ENCODE results near the gene KRT81.
A peak's percentile ranks its signal among the peaks of the same experiment; 100 is the strongest.
"Not testable (repeated sequence)": the region's sequence is repeated elsewhere in the genome, so short reads cannot be mapped to it uniquely, and the experiment has no call there.

Gene KRT81

GRCh38 chr12:52296572-52297215 is 5.4 kb upstream of the KRT81 start:
- DNase-seq (ENCODE audit: low read depth in 2 of 2): no peak

GRCh38 chr12:52295663-52296062 is 4.3 kb upstream of the KRT81 start:
- no peak for DNase-seq (ENCODE audit: low read depth in 2 of 2)

DNA sequence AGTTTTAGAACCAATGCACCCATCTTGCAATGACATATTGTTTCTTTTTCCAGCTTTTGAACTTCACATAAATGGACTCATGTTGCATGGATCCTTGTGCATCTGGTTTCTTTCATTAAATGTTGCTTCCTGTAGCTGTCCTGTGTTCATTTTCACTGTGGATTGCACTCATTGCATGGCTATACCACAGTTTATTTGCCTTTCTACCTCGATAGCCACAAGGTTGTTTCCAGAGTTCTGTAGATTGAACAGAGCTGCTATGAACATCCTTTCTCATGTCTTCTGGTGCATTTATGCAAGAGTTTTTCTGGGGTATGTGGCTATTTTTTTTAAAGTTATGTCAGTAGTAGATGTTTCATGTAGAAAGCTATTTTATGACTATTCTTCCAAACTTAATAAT is 3.5 kb upstream of the KRT81 start:
- no peak for DNase-seq (ENCODE audit: low read depth in 2 of 2)

DNA sequence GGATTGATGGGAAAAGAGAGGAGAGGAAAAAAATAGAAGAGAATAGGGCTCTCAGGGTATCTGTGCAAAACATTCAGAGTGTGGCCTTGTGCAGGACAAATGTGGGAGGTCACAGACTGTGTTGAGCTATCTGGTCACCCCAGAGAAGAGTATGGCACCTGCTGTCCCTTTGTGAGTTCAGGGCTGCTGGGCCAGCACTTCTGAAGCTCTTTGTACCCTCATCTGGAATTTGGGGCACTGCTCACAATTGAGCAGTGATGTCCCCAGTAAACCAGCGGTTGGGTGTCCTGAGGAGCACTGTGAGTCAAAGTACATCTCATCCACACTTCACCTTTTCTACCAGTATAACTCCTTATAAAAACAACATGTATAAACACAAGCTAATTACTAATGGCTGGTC is 2.6 kb upstream of the KRT81 start:
- no peak for DNase-seq (ENCODE audit: low read depth in 2 of 2)

- not testable (repeated sequence) for DNase-seq (ENCODE audit: low read depth in 2 of 2)
Observed at GRCh38 chr12:52290483-52291134, 725 bp downstream of the KRT81 start.

- not testable (repeated sequence) for DNase-seq (ENCODE audit: low read depth in 2 of 2)
Observed at GRCh38 chr12:52287816-52288805, 3.2 kb downstream of the KRT81 start.

- DNase-seq (ENCODE audit: low read depth in 2 of 2): not testable (repeated sequence)
Observed at GRCh38 chr12:52286857-52287785, 4.2 kb downstream of the KRT81 start.

GRCh38 chr12:52285851-52286530 is 5.3 kb downstream of the KRT81 start:
- DNase-seq (ENCODE audit: low read depth in 2 of 2): no peak

DNA sequence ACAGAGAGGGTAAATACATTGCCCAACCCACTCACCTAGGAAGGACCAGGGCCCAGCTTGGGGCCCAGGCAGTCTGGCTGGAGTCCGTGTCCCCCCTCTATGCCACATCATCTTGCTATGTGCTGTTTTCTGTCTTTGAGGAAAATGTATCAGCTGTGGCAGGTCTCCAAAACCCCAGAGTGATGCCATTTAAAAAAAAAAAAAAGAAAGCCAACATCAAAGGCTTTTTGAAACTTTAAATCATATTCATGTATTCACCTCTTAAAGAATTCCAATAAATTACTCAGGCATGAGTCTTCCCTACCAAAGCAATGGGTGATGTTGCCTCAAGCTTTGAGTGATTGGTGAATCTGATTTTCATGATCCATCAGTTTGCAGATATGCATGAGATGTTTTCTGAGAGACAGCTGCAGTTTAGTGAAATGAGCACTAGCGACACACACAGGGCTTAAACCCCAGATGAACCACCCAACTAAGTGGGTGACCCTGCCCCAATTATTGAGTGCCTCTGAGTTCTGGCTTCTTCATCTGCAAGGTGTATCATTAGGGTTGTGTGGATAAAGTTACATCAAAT is 6.1 kb downstream of the KRT81 start:
- no peak for DNase-seq (ENCODE audit: low read depth in 2 of 2)

DNA sequence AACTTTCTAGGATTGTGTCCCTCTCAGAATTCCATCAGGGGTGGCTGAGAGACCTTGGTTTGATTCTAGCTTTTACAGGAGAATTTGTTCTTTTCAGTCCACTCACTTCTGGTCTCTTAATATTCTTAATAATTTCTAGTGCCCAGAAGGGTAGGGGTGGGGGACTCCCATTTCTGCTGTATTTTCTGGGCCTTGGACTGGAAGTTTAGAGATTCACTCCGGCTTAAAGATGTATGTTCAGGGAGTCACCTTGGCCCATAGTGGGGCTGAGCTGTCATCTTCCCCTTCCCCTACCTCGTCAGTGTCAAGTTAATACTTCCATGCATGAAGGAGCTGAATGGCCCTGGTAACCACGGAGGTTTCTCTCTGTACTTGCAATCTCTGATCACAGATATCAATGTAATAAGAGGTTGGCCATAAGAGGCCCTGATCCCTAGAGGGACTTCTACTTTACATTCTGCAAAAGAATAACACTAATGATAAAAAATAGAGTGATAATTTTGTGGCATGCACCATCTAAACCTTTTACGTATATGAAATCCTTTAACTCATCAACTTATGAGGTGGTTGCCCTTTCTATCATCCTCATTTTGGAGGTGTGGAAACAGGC is 6.7 kb downstream of the KRT81 start:
- DNase-seq (ENCODE audit: low read depth in 2 of 2): no peak

- no peak for DNase-seq (ENCODE audit: low read depth in 2 of 2)
Observed at GRCh38 chr12:52280796-52281560, 10.4 kb downstream of the KRT81 start.

DNA sequence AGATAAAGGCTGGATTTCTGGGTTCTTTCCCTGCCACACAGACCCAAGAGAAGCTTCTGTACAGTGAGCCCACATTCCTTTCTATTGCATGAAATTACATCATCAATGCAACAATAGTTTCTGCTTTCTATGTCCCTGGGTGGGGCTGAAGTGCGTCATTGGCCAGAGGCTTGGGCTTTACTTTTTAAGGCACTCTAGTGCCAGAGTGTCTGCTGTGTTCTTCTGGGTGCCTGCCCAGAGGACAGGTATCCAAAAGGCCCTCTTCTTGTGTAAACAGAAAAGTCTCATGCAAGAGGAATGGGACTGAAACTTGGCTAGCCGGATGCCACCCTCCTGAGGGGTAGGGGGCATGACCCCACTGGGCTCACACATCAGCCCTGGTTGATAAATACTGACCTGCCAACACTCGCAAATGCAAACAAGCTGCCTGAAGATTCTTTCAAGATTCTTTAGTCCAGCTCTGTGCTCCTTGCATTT is 11.0 kb downstream of the KRT81 start:
- no peak for DNase-seq (ENCODE audit: low read depth in 2 of 2)

DNA sequence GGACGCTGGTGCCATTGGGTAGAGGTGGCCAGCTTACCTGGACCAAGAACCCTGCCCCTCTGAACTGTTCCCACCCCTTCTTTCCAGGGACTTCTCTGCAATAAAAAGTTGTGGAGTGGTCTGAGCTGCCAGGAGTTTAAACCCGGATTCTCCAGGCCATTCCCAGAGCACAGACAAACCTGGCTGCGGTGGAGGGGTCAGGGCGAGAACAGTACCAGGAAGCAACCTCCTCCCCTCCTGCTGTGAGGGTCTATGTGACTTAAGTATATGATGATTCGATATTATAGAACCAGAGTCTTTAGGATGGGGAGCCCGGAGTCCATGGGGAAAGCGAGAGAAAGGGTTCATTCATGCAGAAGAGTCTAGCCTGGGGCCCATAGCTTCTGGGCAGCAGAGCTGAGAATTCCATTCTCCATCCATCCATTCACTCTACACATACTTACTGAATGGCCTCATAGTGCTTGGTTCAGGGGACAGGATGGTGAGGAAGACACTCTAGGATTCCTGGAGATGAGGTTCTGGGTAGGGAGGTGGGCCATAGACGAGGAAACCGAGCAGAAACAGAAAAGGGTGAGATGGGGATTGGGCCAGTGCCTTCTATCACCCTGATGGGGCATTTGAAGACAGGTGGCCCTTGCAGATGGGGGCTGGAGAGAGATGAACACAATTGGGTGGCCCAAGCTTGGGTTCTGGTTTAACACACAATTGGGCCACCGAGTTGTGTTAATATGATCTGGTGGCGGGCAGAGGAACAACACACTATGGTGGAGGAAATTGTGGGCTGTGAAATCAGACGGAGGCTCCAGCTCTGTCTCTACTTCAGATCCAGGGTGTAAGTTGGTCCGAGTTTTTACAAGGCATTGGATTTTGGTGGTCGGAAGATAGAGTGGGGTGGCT is 11.7 kb downstream of the KRT81 start:
- no peak for DNase-seq (ENCODE audit: low read depth in 2 of 2)

- peak; percentile 21 to 65 for DNase-seq (ENCODE audit: low read depth in 2 of 2)
Observed at GRCh38 chr12:52278575-52279421, 12.5 kb downstream of the KRT81 start.

DNA sequence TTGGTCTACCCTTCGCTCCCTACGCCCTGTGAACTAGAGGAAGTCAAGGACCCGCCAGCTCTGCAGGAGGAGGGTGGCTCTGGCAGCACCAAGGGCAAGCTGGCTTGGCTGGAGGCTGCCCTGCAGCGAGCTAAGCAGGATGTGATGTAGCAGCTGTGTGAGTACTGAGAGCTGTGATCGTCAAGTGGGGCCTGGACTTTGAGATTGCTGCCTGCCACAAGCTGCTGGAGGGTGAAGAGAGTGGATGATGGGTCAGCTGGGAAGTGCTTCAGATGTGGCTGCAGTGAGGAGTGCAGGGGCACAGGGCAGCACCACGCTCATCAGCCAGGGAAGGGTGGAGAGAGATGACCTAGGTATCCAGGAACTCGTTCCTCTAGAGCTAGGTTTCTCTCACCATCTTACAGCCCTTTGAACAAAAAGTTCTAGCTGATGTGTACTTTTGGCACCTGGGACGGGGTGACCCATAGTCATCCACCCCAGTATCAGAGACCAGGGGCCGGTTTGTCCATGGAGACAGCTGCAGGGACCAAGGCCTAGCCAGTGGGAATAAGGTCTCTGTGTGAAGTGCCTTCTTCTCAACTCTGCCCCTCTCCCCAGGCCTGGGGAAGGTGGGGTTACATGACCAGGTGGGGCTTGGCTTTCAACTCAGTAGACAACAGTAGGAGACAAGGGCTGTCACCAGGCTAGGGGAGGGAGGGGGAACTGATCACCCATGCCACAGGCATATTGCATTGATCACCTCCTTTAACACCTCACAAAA is 13.7 kb downstream of the KRT81 start:
- no peak for DNase-seq (ENCODE audit: low read depth in 2 of 2)

- DNase-seq (ENCODE audit: low read depth in 2 of 2): no peak
Observed at GRCh38 chr12:52275686-52276085, 15.6 kb downstream of the KRT81 start.

Data from stimulated activated CD4-positive, alpha-beta T cell treated with anti-CD3 and anti-CD28 coated beads, Interleukin-15, amount 100 ng/mL, for 48 hours (primary cell).